H9 (cell line): ENCODE measurements around the gene IQGAP2. TPM values are rescaled to one million over a fixed set of nuclear protein-coding genes. Genes with fewer than 3 reads are reported as not detected.

ENCODE experiments used
- DNase-seq: peaks from one replicate; pipeline ENCODE4 v3.0.0-alpha.2; 2017
- H2AFZ ChIP-seq: one replicate; pipeline ENCODE4 v1.6.1; 2013; ENCODE audit warnings: mild to moderate bottlenecking, low read length, control low read depth, moderate library complexity
- H2AK5ac ChIP-seq: 2 replicates; pipeline ENCODE4 v1.6.1; 2013; ENCODE audit warnings: low read length, control low read depth, mixed read lengths; ENCODE audit not compliant: insufficient read length
- H2BK120ac ChIP-seq: one replicate; pipeline ENCODE4 v1.6.1; 2013; ENCODE audit warnings: low read depth, mild to moderate bottlenecking, low read length, control low read depth, inconsistent platforms; ENCODE audit not compliant: poor library complexity, severe bottlenecking
- H2BK12ac ChIP-seq: 2 replicates; pipeline ENCODE4 v1.6.1; 2013; ENCODE audit warnings: low read length, control low read depth, mixed read lengths, low read depth; ENCODE audit not compliant: insufficient read length
- H2BK15ac ChIP-seq: 2 replicates; pipeline ENCODE4 v1.6.1; 2013; ENCODE audit warnings: low read depth, low read length, control low read depth
- H2BK20ac ChIP-seq: one replicate; pipeline ENCODE4 v1.6.1; 2013; ENCODE audit warnings: low read depth, mild to moderate bottlenecking, low read length, control low read depth, inconsistent platforms; ENCODE audit not compliant: poor library complexity, severe bottlenecking
- H2BK5ac ChIP-seq: 2 replicates; pipeline ENCODE4 v1.6.1; 2013; ENCODE audit warnings: low read length, control low read depth, mixed read lengths; ENCODE audit not compliant: insufficient read length
- H3K14ac ChIP-seq: 2 replicates; pipeline ENCODE4 v1.6.1; 2013; ENCODE audit warnings: low read length, control low read depth; ENCODE audit not compliant: insufficient read depth
- H3K18ac ChIP-seq: 2 replicates; pipeline ENCODE4 v1.6.1; 2013; ENCODE audit warnings: low read depth, mild to moderate bottlenecking, mixed read lengths, low read length, control low read depth; ENCODE audit not compliant: insufficient read length
- H3K23ac ChIP-seq: 2 replicates; pipeline ENCODE4 v1.6.1; 2013; ENCODE audit warnings: low read length, control low read depth, mixed read lengths, low read depth; ENCODE audit not compliant: insufficient read length
- H3K23me2 ChIP-seq: 2 replicates; pipeline ENCODE4 v1.6.1; 2013; ENCODE audit warnings: low read depth, mild to moderate bottlenecking, mixed read lengths, low read length, control low read depth; ENCODE audit not compliant: insufficient read length, poor library complexity, severe bottlenecking
- H3K27ac ChIP-seq: 2 replicates; pipeline ENCODE4 v1.5.1; 2013; ENCODE audit warnings: low read length, control low read depth, mixed read lengths, low read depth; ENCODE audit not compliant: insufficient read length
- H3K27me3 ChIP-seq: 2 replicates; pipeline ENCODE4 v1.6.1; 2013; ENCODE audit warnings: low read length, control low read depth, inconsistent platforms; ENCODE audit not compliant: insufficient read depth
- H3K4ac ChIP-seq: 2 replicates; pipeline ENCODE4 v1.6.1; 2013; ENCODE audit warnings: low read depth, mild to moderate bottlenecking, control low read depth, inconsistent platforms, low read length, moderate library complexity
- H3K4me1 ChIP-seq: 2 replicates; pipeline ENCODE4 v1.6.1; 2013; ENCODE audit warnings: low read length, control low read depth, inconsistent platforms; ENCODE audit not compliant: insufficient read depth
- H3K4me2 ChIP-seq: 2 replicates; pipeline ENCODE4 v1.6.1; 2013; ENCODE audit warnings: low read length, control low read depth, mixed read lengths; ENCODE audit not compliant: insufficient read length, insufficient read depth
- H3K56ac ChIP-seq: 2 replicates; pipeline ENCODE4 v1.6.1; 2013; ENCODE audit warnings: low read depth, mild to moderate bottlenecking, mixed read lengths, low read length, control low read depth; ENCODE audit not compliant: insufficient read length
- H3K79me1 ChIP-seq: 2 replicates; pipeline ENCODE4 v1.6.1; 2013; ENCODE audit warnings: low read depth, mild to moderate bottlenecking, moderate library complexity, low read length, control low read depth, inconsistent platforms; ENCODE audit not compliant: insufficient read depth, poor library complexity, severe bottlenecking
- H3K79me2 ChIP-seq: 2 replicates; pipeline ENCODE4 v1.6.1; 2013; ENCODE audit warnings: low read length, control low read depth, inconsistent platforms; ENCODE audit not compliant: insufficient read depth
- H3K9ac ChIP-seq: 2 replicates; pipeline ENCODE4 v1.6.1; 2013; ENCODE audit warnings: low read length, control low read depth, mixed read lengths; ENCODE audit not compliant: insufficient read length; ENCODE audit errors: extremely low read depth
- H3K9me3 ChIP-seq: one replicate; pipeline ENCODE4 v1.6.1; 2013; ENCODE audit warnings: low read depth, low read length, inconsistent platforms; ENCODE audit not compliant: control insufficient read depth
- H3T11ph ChIP-seq: one replicate; pipeline ENCODE4 v1.6.1; 2013; ENCODE audit warnings: mild to moderate bottlenecking, low read length, control low read depth, inconsistent platforms
- H4K20me1 ChIP-seq: one replicate; pipeline ENCODE4 v1.6.1; 2013; ENCODE audit not compliant: control insufficient read depth, insufficient read length, insufficient read depth
- H4K5ac ChIP-seq: 2 replicates; pipeline ENCODE4 v1.6.1; 2013; ENCODE audit warnings: low read depth, mild to moderate bottlenecking, mixed read lengths, low read length, control low read depth; ENCODE audit not compliant: insufficient read length
- H4K8ac ChIP-seq: replicated peaks from 2 replicates; pipeline ENCODE4 v1.6.1; 2013; ENCODE audit warnings: low read length, control low read depth, mixed read lengths, low read depth; ENCODE audit not compliant: insufficient read length
- H4K91ac ChIP-seq: 2 replicates; pipeline ENCODE4 v1.6.1; 2013; ENCODE audit warnings: low read depth, mild to moderate bottlenecking, moderate library complexity, mixed read lengths, low read length, control low read depth; ENCODE audit not compliant: insufficient read length
- H3K27ac Mint-ChIP-seq, 3 experiments: 2 replicates in 2 of 3; 3 replicates in 1 of 3; pipeline ENCODE4 v1.8.0; 2020 to 2021; ENCODE audit warnings: mixed read lengths in 3 of 3, mild to moderate bottlenecking in 1 of 3, moderate library complexity in 1 of 3
- H3K27me3 Mint-ChIP-seq: 2 replicates; pipeline ENCODE4 v1.8.0; 2021; ENCODE audit warnings: low read depth, mild to moderate bottlenecking, moderate library complexity, mixed read lengths
- H3K36me3 Mint-ChIP-seq, 3 experiments: 2 replicates in 2 of 3; 3 replicates in 1 of 3; pipeline ENCODE4 v1.8.0; 2020 to 2021; ENCODE audit warnings: low read depth in 3 of 3, mixed read lengths in 3 of 3; ENCODE audit not compliant: insufficient read depth in 1 of 3
- H3K4me1 Mint-ChIP-seq, 2 experiments: 2 replicates each; pipeline ENCODE4 v1.8.0; 2020; ENCODE audit warnings: mixed read lengths in 2 of 2
- H3K4me3 Mint-ChIP-seq, 2 experiments: 2 replicates in 1 of 2; 3 replicates in 1 of 2; pipeline ENCODE4 v1.8.0; 2020 to 2021; ENCODE audit warnings: mild to moderate bottlenecking in 2 of 2, mixed read lengths in 2 of 2, moderate library complexity in 1 of 2
- H3K9me3 Mint-ChIP-seq, 2 experiments: 2 replicates in 1 of 2; 3 replicates in 1 of 2; pipeline ENCODE4 v1.8.0; 2020; ENCODE audit warnings: mild to moderate bottlenecking in 2 of 2, mixed read lengths in 2 of 2, moderate library complexity in 1 of 2
- CTCF ChIP-seq: fragments of 200-600 bp; sonication (generic); conservative IDR thresholded peaks from 3 replicates; pipeline ENCODE4 v1.8.0; 2021; ENCODE audit warnings: antibody characterized with exemption, mild to moderate bottlenecking
- WGBS: extraction: QIAGEN DNeasy Blood & Tissue Kit; methylation state at CpG from one replicate; pipeline ENCODE4 v1.1.7; 2013; ENCODE audit warnings: missing lambda C conversion rate, low lambda C conversion rate, mixed read lengths; ENCODE audit not compliant: insufficient read length; ENCODE audit errors: extremely low coverage; 5-methylcytosine and 5-hydroxymethylcytosine counted together
- total RNA-seq: library from RNA; stranded (reverse); gene quantifications from 2 replicates; pipeline ENCODE4 v1.2.1, GENCODE V29; 2021

Gene IQGAP2
- total RNA-seq, 1 experiment from 2014 or later: 22.5 TPM

- no peak overlapping the region for H3K4ac ChIP-seq
- H3K4me1 ChIP-seq: no peaks in the 10 kb centered on the region
- Mint-ChIP-seq H3K27ac (no peak overlapping the region), H3K27me3 (no peaks in the 10 kb centered on the region), H3K36me3 (peaks cover 0 to 5% (median 5%) of the 10 kb centered on the region in 3 experiments; a peak in 3 of 7 replicates), H3K4me3 (no peak overlapping the region), H3K4me1 (no peaks in the 10 kb centered on the region), H3K9me3 (no peaks in the 10 kb centered on the region)
- H3K79me1 ChIP-seq: no peaks in the 10 kb centered on the region
- no peak for TF ChIP-seq CTCF
- H4K20me1 ChIP-seq: no peaks in the 10 kb centered on the region
- no peak overlapping the region for H3K14ac ChIP-seq
- no peak overlapping the region for H3K4me2 ChIP-seq
- H3K27me3 ChIP-seq: no peaks in the 10 kb centered on the region
- H3K56ac ChIP-seq: no peak overlapping the region
- no peak overlapping the region for H3K9ac ChIP-seq
- no peak overlapping the region for H4K8ac ChIP-seq
- no peak overlapping the region for H2BK5ac ChIP-seq
- H3K23ac ChIP-seq: no peak overlapping the region
- no peak overlapping the region for H2BK20ac ChIP-seq
- no peak overlapping the region for H2AK5ac ChIP-seq
- H3K79me2 ChIP-seq: no peaks in the 10 kb centered on the region
- no peak overlapping the region for H3K18ac ChIP-seq
- H4K5ac ChIP-seq: no peak overlapping the region
- no peak overlapping the region for H2BK120ac ChIP-seq
- no peak overlapping the region for H2BK15ac ChIP-seq
- no peak overlapping the region for H3T11ph ChIP-seq
- WGBS: no CpG with 5 or more reads among the region's 6 CpGs
- no peak overlapping the region for H4K91ac ChIP-seq
- H2BK12ac ChIP-seq: no peak overlapping the region
- no peak overlapping the region for H3K27ac ChIP-seq
- H3K9me3 ChIP-seq: no peaks in the 10 kb centered on the region
- no peak for DNase-seq
- H3K23me2 ChIP-seq: no peaks in the 10 kb centered on the region
- H2AFZ ChIP-seq: no peak overlapping the region
Measured at GRCh38 chr5:76695346-76695745, 292.3 kb downstream of the IQGAP2 start.
